NCI-H2107 treated with DMSO at 0.1 percent for 48 hours (cell line): ENCODE results near the gene UBE2H.
A peak's percentile ranks its signal among the peaks of the same experiment; 100 is the strongest.

Experiments used
- DNase-seq: peaks from one replicate; lab custom pipeline; 2025; ENCODE audit not compliant: unreplicated experiment; lab: John Stamatoyannopoulos, UW

Gene UBE2H

GRCh38 chr7:129950933-129951225 is 1.9 kb downstream of the UBE2H start:
- no peak for DNase-seq

GRCh38 chr7:129950191-129950932 is 2.4 kb downstream of the UBE2H start:
- peak; percentile 56 for DNase-seq

- peak; percentile 75 for DNase-seq
Observed at GRCh38 chr7:129949292-129950133, 3.2 kb downstream of the UBE2H start.

- peak; percentile 96 for DNase-seq
Observed at GRCh38 chr7:129948877-129949291, 3.9 kb downstream of the UBE2H start.

GRCh38 chr7:129948338-129948737 is 4.4 kb downstream of the UBE2H start:
- no peak for DNase-seq

- DNase-seq, result no peak
Observed at GRCh38 chr7:129947701-129948100, 5.1 kb downstream of the UBE2H start.

- DNase-seq, result no peak
Observed at GRCh38 chr7:129947049-129947448, 5.7 kb downstream of the UBE2H start.

GRCh38 chr7:129946282-129946681 is 6.5 kb downstream of the UBE2H start:
- DNase-seq, result no peak

GRCh38 chr7:129943352-129943751 is 9.4 kb downstream of the UBE2H start:
- DNase-seq, result no peak

GRCh38 chr7:129940329-129940728 is 12.4 kb downstream of the UBE2H start:
- DNase-seq, result no peak

- no peak for DNase-seq
Observed at GRCh38 chr7:129939881-129940280, 12.9 kb downstream of the UBE2H start.

- DNase-seq, result no peak
Observed at GRCh38 chr7:129933627-129934026, 19.1 kb downstream of the UBE2H start.

- no peak for DNase-seq
Observed at GRCh38 chr7:129926618-129927017, 26.1 kb downstream of the UBE2H start.

GRCh38 chr7:129925416-129926002 is 27.3 kb downstream of the UBE2H start:
- DNase-seq, result no peak

GRCh38 chr7:129924602-129925001 is 28.2 kb downstream of the UBE2H start:
- DNase-seq, result no peak

- no peak for DNase-seq
Observed at GRCh38 chr7:129923709-129924108, 29.1 kb downstream of the UBE2H start.

- DNase-seq, result no peak
Observed at GRCh38 chr7:129919492-129919891, 33.3 kb downstream of the UBE2H start.

GRCh38 chr7:129918922-129919321 is 33.8 kb downstream of the UBE2H start:
- DNase-seq, result no peak

GRCh38 chr7:129917934-129918333 is 34.8 kb downstream of the UBE2H start:
- no peak for DNase-seq

GRCh38 chr7:129914536-129915272 is 38.1 kb downstream of the UBE2H start:
- DNase-seq, result peak; percentile 15

GRCh38 chr7:129913428-129913827 is 39.3 kb downstream of the UBE2H start:
- DNase-seq, result no peak
